Iris pigment epithelial cell (primary cell): ENCODE results near the gene CCDC80.
"Not testable (repeated sequence)": the region's sequence is repeated elsewhere in the genome, so short reads cannot be mapped to it uniquely, and the experiment has no call there.

Source experiments
- DNase-seq: peaks from one replicate; pipeline ENCODE4 v3.0.0-alpha.2; 2011; ENCODE audit warnings: low read depth

CCDC80 gene

GRCh38 chr3:112583105-112583504 lies 57.8 kb downstream of the CCDC80 start:
- DNase-seq = no peak

- peak; percentile 82 for DNase-seq
These were observed 58.6 kb downstream of the CCDC80 start for GRCh38 chr3:112582244-112582874.

GRCh38 chr3:112579697-112580096 lies 61.2 kb downstream of the CCDC80 start:
- peak; percentile 69 for DNase-seq

- no peak for DNase-seq
These were observed 61.7 kb downstream of the CCDC80 start for GRCh38 chr3:112579232-112579631.

GRCh38 chr3:112572701-112573100 lies 68.2 kb downstream of the CCDC80 start:
- no peak for DNase-seq

GRCh38 chr3:112569265-112569664 lies 71.7 kb downstream of the CCDC80 start:
- DNase-seq = peak; percentile 35

- DNase-seq = peak; percentile 59
These were observed 72.3 kb downstream of the CCDC80 start for GRCh38 chr3:112568642-112569041.

GRCh38 chr3:112564940-112565305 lies 76.0 kb downstream of the CCDC80 start:
- no peak for DNase-seq

GRCh38 chr3:112564247-112564939 lies 76.5 kb downstream of the CCDC80 start:
- not testable (repeated sequence) for DNase-seq

- peak; percentile 99 for DNase-seq
These were observed 79.0 kb downstream of the CCDC80 start, which contains the start of the genes ATG3 and SLC35A5 for GRCh38 chr3:112561734-112562529. Gene ATG3 (minus strand): TSS chr3:112561962. CDS start chr3:112561528, 434 bp downstream. Gene SLC35A5 (plus strand): TSS chr3:112562045. CDS start chr3:112563404, 1,359 bp downstream.

- DNase-seq = no peak
These were observed 79.5 kb downstream of the CCDC80 start for GRCh38 chr3:112561484-112561733.

GRCh38 chr3:112560721-112561483 lies 80.0 kb downstream of the CCDC80 start:
- peak; percentile 94 for DNase-seq

GRCh38 chr3:112560307-112560706 lies 80.6 kb downstream of the CCDC80 start:
- DNase-seq = peak; percentile 22

GRCh38 chr3:112557976-112558375 lies 83.0 kb downstream of the CCDC80 start:
- DNase-seq = no peak

GRCh38 chr3:112555535-112556170 lies 85.3 kb downstream of the CCDC80 start:
- no peak for DNase-seq

GRCh38 chr3:112550859-112551258 lies 90.1 kb downstream of the CCDC80 start:
- DNase-seq = no peak
